GM12872 (cell line): ENCODE measurements around the gene SBNO2.

Source experiments
- TF ChIP-seq, protein P1 (sequence below): IDR thresholded peaks from 3 replicates; pipeline ENCODE4 v1.5.1; 2011; ENCODE audit warnings: low read depth, mild to moderate bottlenecking, low read length, moderate library complexity; ENCODE audit not compliant: insufficient read depth

The SBNO2 gene

DNA sequence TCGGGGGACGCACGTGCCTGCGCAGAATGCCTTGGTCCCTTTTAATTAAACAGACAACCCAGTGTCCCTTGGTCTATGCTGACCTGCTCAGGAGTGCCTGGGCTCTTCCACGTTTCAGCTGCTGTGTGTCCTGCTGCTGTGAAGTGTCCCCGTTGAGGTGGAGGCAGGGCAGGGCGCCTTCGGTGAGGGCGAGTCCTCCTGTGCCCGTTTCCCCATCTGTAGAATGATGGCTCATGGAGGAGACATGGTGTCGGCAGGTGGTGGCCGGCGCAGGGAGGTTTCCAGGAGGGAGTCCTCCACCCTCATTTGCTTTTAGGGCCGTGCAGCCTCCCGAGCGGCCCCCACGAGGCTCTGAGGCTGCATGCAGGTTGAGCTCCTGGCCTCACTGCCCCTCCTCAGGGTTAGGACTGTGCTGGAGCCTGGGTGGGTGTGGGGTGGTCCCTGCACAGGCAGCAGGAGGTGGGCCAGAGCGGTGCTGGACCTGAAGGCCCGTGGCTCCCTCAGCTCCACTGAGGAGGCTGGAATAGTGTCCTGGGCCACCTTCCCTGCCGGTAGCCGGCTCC is 40.3 kb upstream of the SBNO2 start:
- TF ChIP-seq, protein P1, sequence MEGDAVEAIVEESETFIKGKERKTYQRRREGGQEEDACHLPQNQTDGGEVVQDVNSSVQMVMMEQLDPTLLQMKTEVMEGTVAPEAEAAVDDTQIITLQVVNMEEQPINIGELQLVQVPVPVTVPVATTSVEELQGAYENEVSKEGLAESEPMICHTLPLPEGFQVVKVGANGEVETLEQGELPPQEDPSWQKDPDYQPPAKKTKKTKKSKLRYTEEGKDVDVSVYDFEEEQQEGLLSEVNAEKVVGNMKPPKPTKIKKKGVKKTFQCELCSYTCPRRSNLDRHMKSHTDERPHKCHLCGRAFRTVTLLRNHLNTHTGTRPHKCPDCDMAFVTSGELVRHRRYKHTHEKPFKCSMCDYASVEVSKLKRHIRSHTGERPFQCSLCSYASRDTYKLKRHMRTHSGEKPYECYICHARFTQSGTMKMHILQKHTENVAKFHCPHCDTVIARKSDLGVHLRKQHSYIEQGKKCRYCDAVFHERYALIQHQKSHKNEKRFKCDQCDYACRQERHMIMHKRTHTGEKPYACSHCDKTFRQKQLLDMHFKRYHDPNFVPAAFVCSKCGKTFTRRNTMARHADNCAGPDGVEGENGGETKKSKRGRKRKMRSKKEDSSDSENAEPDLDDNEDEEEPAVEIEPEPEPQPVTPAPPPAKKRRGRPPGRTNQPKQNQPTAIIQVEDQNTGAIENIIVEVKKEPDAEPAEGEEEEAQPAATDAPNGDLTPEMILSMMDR: no peak

DNA sequence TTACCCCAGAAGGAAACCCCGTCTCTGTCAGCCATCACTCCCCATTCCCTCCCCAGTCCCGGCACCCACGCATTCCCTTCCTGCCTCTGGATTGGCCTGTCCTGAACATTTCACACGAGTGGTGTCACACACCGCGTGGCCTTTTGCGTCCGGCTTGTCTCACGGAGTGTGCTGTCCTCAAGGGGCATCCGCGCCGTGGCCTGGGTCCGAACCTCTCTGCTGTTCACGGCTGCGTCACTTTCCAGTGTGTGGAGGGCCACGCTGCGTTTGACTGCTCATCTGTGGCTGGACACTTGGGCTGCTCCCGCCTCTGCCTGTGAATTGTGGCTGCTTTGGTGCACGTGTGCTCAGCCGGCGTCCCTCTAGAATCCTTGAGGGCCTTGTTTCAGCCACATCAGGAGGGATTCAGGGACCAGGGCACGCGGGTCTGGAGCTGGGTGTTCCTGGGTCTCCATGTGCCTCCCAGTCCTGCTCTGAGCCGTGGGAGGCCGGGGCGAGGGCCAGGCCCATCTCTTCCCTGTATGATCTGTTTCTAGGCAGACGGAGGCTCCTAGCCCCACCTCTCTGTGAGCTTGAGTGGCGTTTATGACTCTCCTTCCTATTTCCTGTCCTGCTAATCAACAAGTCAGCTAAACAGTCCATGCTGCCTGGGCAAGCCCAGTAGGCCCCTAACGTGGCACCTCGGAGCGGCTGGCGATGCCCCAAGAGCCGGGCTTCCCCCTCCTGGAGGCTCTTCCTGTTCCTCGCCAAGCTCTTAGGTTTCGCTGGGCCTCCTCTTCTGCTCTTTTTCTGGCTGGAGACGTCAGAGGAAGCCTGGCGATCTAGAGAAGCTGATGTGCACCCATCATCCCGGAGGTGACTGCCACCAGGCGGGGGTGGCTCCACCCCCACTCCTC is 39.6 kb upstream of the SBNO2 start:
- TF ChIP-seq, protein P1: no peak

DNA sequence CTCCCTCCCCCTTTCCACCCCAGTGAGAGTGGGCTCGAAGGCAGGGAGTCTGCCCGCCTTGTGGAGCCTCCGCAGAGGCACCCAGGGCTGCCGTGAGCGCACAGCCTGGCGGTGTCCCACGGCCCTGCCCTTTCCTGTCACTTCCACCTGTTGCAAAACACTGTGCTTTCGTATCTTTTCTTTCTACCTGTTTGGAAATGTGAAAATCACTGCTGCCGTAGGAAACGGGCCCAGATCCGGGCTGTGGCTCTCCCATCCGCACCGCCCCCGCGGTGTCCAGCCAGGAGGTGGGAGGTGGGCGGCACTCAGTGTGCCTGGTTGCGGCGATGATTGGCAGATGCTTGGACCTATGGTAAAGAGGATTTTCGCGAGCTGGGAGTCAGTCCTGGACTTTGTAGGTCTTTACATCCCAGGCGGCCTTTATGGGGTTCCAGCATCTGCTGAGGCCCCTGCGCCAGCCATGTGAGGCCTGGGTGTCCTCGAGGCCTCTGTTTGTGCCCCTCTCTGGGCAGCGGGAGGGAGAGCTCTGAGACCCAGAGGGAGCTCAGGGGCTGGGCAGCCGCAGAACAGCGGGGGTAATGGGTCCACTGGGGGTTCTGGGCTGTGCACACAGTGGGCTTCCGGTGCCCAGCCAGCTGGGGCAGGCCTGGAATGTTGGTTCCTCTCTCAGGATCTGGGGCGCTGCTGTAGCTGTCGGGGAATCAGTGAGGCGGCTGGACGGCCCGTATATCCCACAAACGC is 37.6 kb upstream of the SBNO2 start:
- TF ChIP-seq, protein P1: no peak

DNA sequence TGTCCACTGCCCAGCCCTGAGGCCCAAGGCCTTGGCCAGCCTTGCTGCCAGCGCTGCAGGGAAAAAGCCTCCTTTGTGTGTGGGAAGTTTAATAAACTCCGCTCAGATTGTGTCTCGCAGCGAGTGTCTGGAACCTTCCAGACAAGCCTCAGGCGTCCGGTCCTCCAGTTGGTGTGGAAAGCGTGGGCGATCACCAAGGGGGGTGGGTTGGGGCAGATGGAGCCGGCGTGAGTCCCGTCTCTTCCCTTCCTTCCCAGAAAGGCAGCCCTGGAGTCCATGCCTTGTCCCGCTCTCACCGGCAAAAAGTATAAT is 36.1 kb upstream of the SBNO2 start:
- TF ChIP-seq, protein P1: no peak

DNA sequence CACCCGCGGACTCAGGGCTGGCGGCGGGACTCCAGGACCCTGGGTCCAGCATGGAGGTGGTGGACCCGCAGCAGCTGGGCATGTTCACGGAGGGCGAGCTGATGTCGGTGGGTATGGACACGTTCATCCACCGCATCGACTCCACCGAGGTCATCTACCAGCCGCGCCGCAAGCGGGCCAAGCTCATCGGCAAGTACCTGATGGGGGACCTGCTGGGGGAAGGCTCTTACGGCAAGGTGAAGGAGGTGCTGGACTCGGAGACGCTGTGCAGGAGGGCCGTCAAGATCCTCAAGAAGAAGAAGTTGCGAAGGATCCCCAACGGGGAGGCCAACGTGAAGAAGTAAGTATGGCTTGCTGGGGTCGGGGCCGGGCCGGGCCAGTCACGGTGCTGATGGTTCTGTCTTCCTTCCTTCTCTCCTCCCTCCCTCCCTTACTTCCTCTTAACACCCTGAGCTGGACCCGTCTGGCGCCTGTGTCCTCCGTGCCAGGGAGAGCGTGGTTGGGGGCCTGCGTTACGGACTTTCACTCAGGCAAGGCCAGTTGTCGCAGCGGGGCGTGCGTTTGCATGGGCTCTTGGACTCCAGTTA is 32.9 kb upstream of the SBNO2 start:
- TF ChIP-seq, protein P1: no peak

DNA sequence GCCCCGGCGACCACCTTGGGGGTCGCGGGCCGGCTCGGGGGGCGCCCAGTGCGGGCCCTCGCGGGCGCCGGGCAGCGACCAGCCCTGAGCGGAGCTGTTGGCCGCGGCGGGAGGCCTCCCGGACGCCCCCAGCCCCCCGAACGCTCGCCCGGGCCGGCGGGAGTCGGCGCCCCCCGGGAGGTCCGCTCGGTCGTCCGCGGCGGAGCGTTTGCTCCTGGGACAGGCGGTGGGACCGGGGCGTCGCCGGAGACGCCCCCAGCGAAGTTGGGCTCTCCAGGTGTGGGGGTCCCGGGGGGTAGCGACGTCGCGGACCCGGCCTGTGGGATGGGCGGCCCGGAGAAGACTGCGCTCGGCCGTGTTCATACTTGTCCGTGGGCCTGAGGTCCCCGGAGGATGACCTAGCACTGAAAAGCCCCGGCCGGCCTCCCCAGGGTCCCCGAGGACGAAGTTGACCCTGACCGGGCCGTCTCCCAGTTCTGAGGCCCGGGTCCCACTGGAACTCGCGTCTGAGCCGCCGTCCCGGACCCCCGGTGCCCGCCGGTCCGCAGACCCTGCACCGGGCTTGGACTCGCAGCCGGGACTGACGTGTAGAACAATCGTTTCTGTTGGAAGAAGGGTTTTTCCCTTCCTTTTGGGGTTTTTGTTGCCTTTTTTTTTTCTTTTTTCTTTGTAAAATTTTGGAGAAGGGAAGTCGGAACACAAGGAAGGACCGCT is 32.2 kb upstream of the SBNO2 start:
- TF ChIP-seq, protein P1: no peak
